MM.1S (cell line): ENCODE measurements around the gene PRR13.
A peak's percentile ranks its signal among the peaks of the same experiment; 100 is the strongest.
"Not testable (repeated sequence)": the region's sequence is repeated elsewhere in the genome, so short reads cannot be mapped to it uniquely, and the experiment has no call there.

Experiments
- DNase-seq: peaks from one replicate; pipeline ENCODE4 v3.0.0-alpha.2; 2015
- H2AFZ ChIP-seq: fragments of 300-600 bp; sonication (generic); 2 replicates; pipeline ENCODE4 v1.6.0; 2016; ENCODE audit warnings: antibody characterized with exemption, low read length
- H3F3A ChIP-seq: fragments of 300-600 bp; sonication (generic); 2 replicates; pipeline ENCODE4 v1.6.1; 2016; ENCODE audit warnings: mild to moderate bottlenecking, antibody characterized with exemption, low read length, moderate library complexity, mixed read lengths; ENCODE audit not compliant: insufficient read depth
- H3K27ac ChIP-seq: fragments of 300-600 bp; sonication (generic); 2 replicates; pipeline ENCODE4 v1.5.1; 2016; ENCODE audit warnings: mild to moderate bottlenecking, low read length
- H3K27me3 ChIP-seq: fragments of 300-600 bp; sonication (generic); replicated peaks from 2 replicates; pipeline ENCODE4 v1.6.0; 2016; ENCODE audit warnings: low read length; ENCODE audit not compliant: insufficient read depth
- H3K36me3 ChIP-seq: fragments of 300-600 bp; sonication (generic); replicated peaks from 2 replicates; pipeline ENCODE4 v1.6.1; 2016; ENCODE audit warnings: mild to moderate bottlenecking, low read length, mixed read lengths; ENCODE audit not compliant: insufficient read depth
- H3K4me1 ChIP-seq: fragments of 300-600 bp; sonication (generic); 2 replicates; pipeline ENCODE4 v1.6.1; 2016; ENCODE audit warnings: low read length, mixed read lengths
- H3K4me2 ChIP-seq: fragments of 300-600 bp; sonication (generic); 2 replicates; pipeline ENCODE4 v1.6.0; 2016; ENCODE audit warnings: low read depth, low read length
- H3K4me3 ChIP-seq: fragments of 300-600 bp; sonication (generic); 2 replicates; pipeline ENCODE4 v1.5.1; 2016; ENCODE audit warnings: low read length, mixed read lengths
- H3K79me2 ChIP-seq: fragments of 300-600 bp; sonication (generic); 2 replicates; pipeline ENCODE4 v1.6.1; 2016; ENCODE audit warnings: mixed run types, low read length, mixed read lengths
- H3K9ac ChIP-seq: fragments of 300-600 bp; sonication (generic); 2 replicates; pipeline ENCODE4 v1.6.1; 2016; ENCODE audit warnings: low read length, mixed read lengths
- H3K9me2 ChIP-seq: fragments of 300-600 bp; sonication (generic); replicated peaks from 2 replicates; pipeline ENCODE4 v1.6.1; 2016; ENCODE audit warnings: mild to moderate bottlenecking, low read length, mixed read lengths; ENCODE audit not compliant: insufficient read depth
- H3K9me3 ChIP-seq: fragments of 300-600 bp; sonication (generic); replicated peaks from 2 replicates; pipeline ENCODE4 v1.6.1; 2016; ENCODE audit warnings: mild to moderate bottlenecking, low read length, mixed read lengths; ENCODE audit not compliant: insufficient read depth
- H4K20me1 ChIP-seq: fragments of 300-600 bp; sonication (generic); 2 replicates; pipeline ENCODE4 v1.6.1; 2016; ENCODE audit warnings: mild to moderate bottlenecking, low read length, moderate library complexity, mixed read lengths; ENCODE audit not compliant: insufficient read depth
- CTCF ChIP-seq: fragments of 300-600 bp; sonication (generic); IDR thresholded peaks from 2 replicates; pipeline ENCODE4 v1.5.1; 2016; ENCODE audit warnings: antibody characterized with exemption, low read length, mixed read lengths
- EZH2 ChIP-seq: fragments of 300-600 bp; sonication (generic); optimal IDR thresholded peaks from 2 replicates; pipeline ENCODE3; 2017; ENCODE audit warnings: low read depth, mild to moderate bottlenecking, antibody characterized with exemption, low read length, mixed read lengths
- EZH2phosphoT487 ChIP-seq: fragments of 300-600 bp; sonication (generic); IDR thresholded peaks from 2 replicates; pipeline ENCODE4 v1.6.1; 2018; ENCODE audit warnings: antibody characterized with exemption, low read length

PRR13 gene

DNA sequence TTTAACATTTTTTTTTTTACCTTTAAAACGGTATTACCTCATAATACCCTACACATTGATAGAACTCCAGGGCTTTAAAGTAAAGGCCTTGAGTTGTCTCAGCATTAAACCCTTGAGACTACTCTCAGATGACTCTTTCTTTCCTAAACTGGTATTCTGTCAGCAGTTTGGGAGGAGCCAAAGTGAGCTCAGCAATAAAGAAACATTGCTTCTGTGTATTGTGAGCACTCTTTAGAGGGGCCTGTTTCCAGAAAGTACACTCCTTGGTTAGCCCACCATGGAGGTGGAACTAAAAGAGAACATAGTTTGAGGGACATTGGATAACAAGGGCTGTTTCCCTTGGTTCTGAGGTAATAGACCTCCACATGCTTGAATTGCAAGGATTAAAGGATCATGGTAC is 37.3 kb downstream of the PRR13 start:
- Histone ChIP-seq H3K9me3 (no peaks in the 10 kb centered on the region), H2AFZ (no peak overlapping the region), H3K9me2 (no peaks in the 10 kb centered on the region), H3F3A (peaks cover 96% of the 10 kb centered on the region), H3K79me2 (peaks cover 77% of the 10 kb centered on the region), H3K4me2 (peak overlapping the region; percentile 33), H3K4me3 (no peak overlapping the region), H3K9ac (peak overlapping the region; percentile 13; the same call in 1 of the 2 replicates), H3K4me1 (peaks cover 66% of the 10 kb centered on the region), H3K36me3 (peaks cover 29% of the 10 kb centered on the region; the same call in 1 of the 2 replicates), H4K20me1 (peaks cover 7% of the 10 kb centered on the region; the same call in 1 of the 2 replicates), H3K27ac (peak overlapping the region; percentile 79), H3K27me3 (no peaks in the 10 kb centered on the region)
- DNase-seq = peak; percentile 45
- no peak for TF ChIP-seq EZH2phosphoT487
- TF ChIP-seq CTCF = no peak
- no peak for TF ChIP-seq EZH2

- no peak overlapping the region for H3K4me3 ChIP-seq
- H3K4me2 ChIP-seq = peak overlapping the region; percentile 33
- H3K36me3 ChIP-seq = peaks cover 27% of the 10 kb centered on the region; the same call in 1 of the 2 replicates
- H3K9me3 ChIP-seq = no peaks in the 10 kb centered on the region
- DNase-seq = no peak
- peak overlapping the region; percentile 79 for H3K27ac ChIP-seq
- H4K20me1 ChIP-seq = peaks cover 7% of the 10 kb centered on the region; the same call in 1 of the 2 replicates
- TF ChIP-seq EZH2phosphoT487 = no peak
- TF ChIP-seq CTCF = no peak
- TF ChIP-seq EZH2 = no peak
- H3F3A ChIP-seq = peaks cover 96% of the 10 kb centered on the region
- H3K9me2 ChIP-seq = no peaks in the 10 kb centered on the region
- no peaks in the 10 kb centered on the region for H3K27me3 ChIP-seq
- peaks cover 61% of the 10 kb centered on the region for H3K4me1 ChIP-seq
- H2AFZ ChIP-seq = no peak overlapping the region
- H3K79me2 ChIP-seq = peaks cover 72% of the 10 kb centered on the region
- H3K9ac ChIP-seq = peak overlapping the region; percentile 13; the same call in 1 of the 2 replicates
These were observed 37.8 kb downstream of the PRR13 start for GRCh38 chr12:53479331-53479730.

DNA sequence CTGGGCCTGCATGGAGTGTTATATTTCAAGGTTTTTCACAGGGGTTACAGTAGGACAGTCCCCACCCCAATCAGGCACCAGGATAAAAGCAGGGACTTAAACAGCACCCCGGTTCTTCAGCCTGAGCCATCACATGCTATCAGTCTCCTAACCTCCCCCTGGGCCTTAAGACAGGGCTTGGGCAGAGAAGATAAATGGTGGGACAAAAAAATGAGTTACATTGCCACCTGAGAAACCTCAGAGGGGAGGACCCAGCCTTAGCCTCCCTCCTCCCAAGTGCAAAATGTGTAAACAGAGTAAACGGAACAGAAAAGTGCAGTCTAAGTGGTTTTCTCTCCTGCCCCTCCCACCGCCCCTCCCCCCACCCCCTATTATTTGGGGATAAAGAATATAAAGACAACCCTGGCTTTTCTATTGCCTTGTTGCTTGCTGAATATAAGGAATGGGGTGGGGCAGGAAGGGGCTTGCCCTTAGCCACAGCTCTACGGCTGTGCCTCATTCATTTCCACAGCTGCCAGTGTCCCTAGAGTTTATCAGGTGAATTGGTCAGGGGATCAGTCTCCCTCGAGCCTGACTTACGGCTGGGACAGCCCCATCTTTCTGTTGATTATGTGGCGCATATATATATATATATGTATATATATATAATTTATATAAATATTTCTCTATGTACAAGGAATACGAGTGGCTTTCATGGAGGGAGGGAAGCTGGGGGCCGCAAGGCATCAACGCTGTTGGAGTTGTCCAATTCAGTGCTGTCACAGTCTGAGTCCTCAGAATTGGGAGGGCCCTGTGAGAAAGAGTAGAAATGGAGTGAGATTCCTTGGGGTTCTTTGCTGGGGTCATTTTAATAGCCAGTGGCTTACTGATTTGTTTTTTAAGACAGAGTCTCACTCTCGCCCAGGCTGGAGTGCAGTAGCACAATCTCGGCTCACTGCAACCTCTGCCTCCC is 39.2 kb downstream of the PRR13 start:
- H3F3A ChIP-seq = peaks cover 85% of the 10 kb centered on the region
- no peak overlapping the region for H3K4me3 ChIP-seq
- no peaks in the 10 kb centered on the region for H3K9me2 ChIP-seq
- peak overlapping the region; percentile 79; the same call in 1 of the 2 replicates for H3K27ac ChIP-seq
- peaks cover 58% of the 10 kb centered on the region for H3K79me2 ChIP-seq
- H3K36me3 ChIP-seq = peaks cover 23% of the 10 kb centered on the region; the same call in 1 of the 2 replicates
- 0 out of 2 replicates have a peak overlapping the region, but pooled peaks have one; percentile 33 for H3K4me2 ChIP-seq
- peak overlapping the region; percentile 9; the same call in 1 of the 2 replicates for H3K9ac ChIP-seq
- no peaks in the 10 kb centered on the region for H3K9me3 ChIP-seq
- no peak for TF ChIP-seq CTCF
- no peak for TF ChIP-seq EZH2
- no peak for TF ChIP-seq EZH2phosphoT487
- no peaks in the 10 kb centered on the region for H3K27me3 ChIP-seq
- H4K20me1 ChIP-seq = peaks cover 7% of the 10 kb centered on the region; the same call in 1 of the 2 replicates
- no peak overlapping the region for H2AFZ ChIP-seq
- DNase-seq = peak; percentile 42
- H3K4me1 ChIP-seq = peaks cover 48% of the 10 kb centered on the region

DNA sequence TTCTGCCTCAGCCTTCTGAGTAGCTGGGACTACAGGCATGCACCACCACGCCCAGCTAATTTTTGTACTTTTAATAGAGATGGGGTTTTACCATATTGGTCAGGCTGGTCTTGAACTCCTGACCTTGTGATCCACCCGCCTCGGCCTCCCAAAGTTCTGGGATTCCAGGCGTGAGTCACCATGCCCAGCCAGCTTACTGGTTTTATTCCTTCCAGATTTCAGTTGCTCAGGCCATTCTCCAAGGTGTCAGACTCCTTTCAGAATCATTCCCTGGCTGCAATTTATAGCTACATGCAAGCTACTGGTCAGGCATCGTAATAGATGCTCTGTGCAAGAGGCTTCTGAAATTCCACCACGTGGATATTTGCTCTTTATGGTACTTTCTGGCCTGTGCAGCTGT is 39.9 kb downstream of the PRR13 start:
- not testable (repeated sequence) for H3K4me2 ChIP-seq, H3K27me3 ChIP-seq, H3K4me3 ChIP-seq, H3K9ac ChIP-seq, H4K20me1 ChIP-seq, DNase-seq, H3K9me3 ChIP-seq, H2AFZ ChIP-seq, H3K9me2 ChIP-seq
- peaks cover 41% of the 10 kb centered on the region for H3K4me1 ChIP-seq
- peaks cover 23% of the 10 kb centered on the region; the same call in 1 of the 2 replicates for H3K36me3 ChIP-seq
- H3F3A ChIP-seq = peaks cover 85% of the 10 kb centered on the region
- peaks cover 51% of the 10 kb centered on the region for H3K79me2 ChIP-seq
- H3K27ac ChIP-seq = peak overlapping the region; percentile 42; the same call in 1 of the 2 replicates
